ENCODE data around the gene FRMD4B.

The FRMD4B gene

GRCh38 chr3:69241769-69242168, 144.1 kb downstream of the FRMD4B start:
- Histone ChIP-seq H3K27ac (peak overlapping the region; percentile 98), H3K36me3 (ENCODE audit: insufficient read depth) (no peaks in the 10 kb centered on the region), H3K4me2 (peak overlapping the region; percentile 85), H3K4me3 (IDR thresholded peaks at IDR 0.05; ENCODE audit: insufficient read depth, low read depth, low read length) (no peak overlapping the region), H3K9ac (peak overlapping the region; percentile 65), H4K20me1 (ENCODE audit: insufficient read depth) (no peaks in the 10 kb centered on the region), H3K79me2 (ENCODE audit: insufficient read depth, low read depth) (no peaks in the 10 kb centered on the region), H2AFZ (ENCODE audit: low read depth) (peak overlapping the region; percentile 53), H3K27me3 (ENCODE audit: insufficient read depth, low read depth) (no peaks in the 10 kb centered on the region), H3K4me1 (ENCODE audit: low read depth, poor library complexity, severe bottlenecking) (peaks cover 88% of the 10 kb centered on the region)
- no peak for TF ChIP-seq CTCF (conservative IDR thresholded peaks at IDR 0.05; ENCODE audit: low read depth, low read length)

GRCh38 chr3:69240651-69241568, 145.0 kb downstream of the FRMD4B start:
- Histone ChIP-seq H3K27ac (peak overlapping the region; percentile 98), H3K9ac (peak overlapping the region; percentile 65)

GRCh38 chr3:69239063-69239462, 146.8 kb downstream of the FRMD4B start:
- H3K27me3 ChIP-seq (ENCODE audit: insufficient read depth, low read depth) = no peaks in the 10 kb centered on the region
- no peak overlapping the region for H3K4me3 ChIP-seq (IDR thresholded peaks at IDR 0.05; ENCODE audit: insufficient read depth, low read depth, low read length)
- H3K4me1 ChIP-seq (ENCODE audit: low read depth, poor library complexity, severe bottlenecking) = peaks cover 98% of the 10 kb centered on the region
- H2AFZ ChIP-seq (ENCODE audit: low read depth) = no peak overlapping the region
- no peaks in the 10 kb centered on the region for H3K36me3 ChIP-seq (ENCODE audit: insufficient read depth)
- H3K79me2 ChIP-seq (ENCODE audit: insufficient read depth, low read depth) = peaks cover 8% of the 10 kb centered on the region; the same call in 1 of the 2 replicates
- no peaks in the 10 kb centered on the region for H4K20me1 ChIP-seq (ENCODE audit: insufficient read depth)
- no peak overlapping the region for H3K9ac ChIP-seq
- TF ChIP-seq CTCF (conservative IDR thresholded peaks at IDR 0.05; ENCODE audit: low read depth, low read length) = no peak
- 0 out of 2 replicates have a peak overlapping the region, but pooled peaks have one; percentile 21 for H3K4me2 ChIP-seq
- no peak overlapping the region for H3K27ac ChIP-seq

More at GRCh38 chr3:69240651-69241568, 145.0 kb downstream of the FRMD4B start:
- no peaks in the 10 kb centered on the region for H3K27me3 ChIP-seq (ENCODE audit: insufficient read depth, low read depth)
- no peaks in the 10 kb centered on the region for H4K20me1 ChIP-seq (ENCODE audit: insufficient read depth)
- peaks cover 96% of the 10 kb centered on the region for H3K4me1 ChIP-seq (ENCODE audit: low read depth, poor library complexity, severe bottlenecking)
- H2AFZ ChIP-seq (ENCODE audit: low read depth) = peak overlapping the region; percentile 53
- H3K4me2 ChIP-seq = peak overlapping the region; percentile 85
- H3K36me3 ChIP-seq (ENCODE audit: insufficient read depth) = no peaks in the 10 kb centered on the region
- no peak for TF ChIP-seq CTCF (conservative IDR thresholded peaks at IDR 0.05; ENCODE audit: low read depth, low read length)
- H3K4me3 ChIP-seq (IDR thresholded peaks at IDR 0.05; ENCODE audit: insufficient read depth, low read depth, low read length) = peak overlapping the region; percentile 26
- H3K79me2 ChIP-seq (ENCODE audit: insufficient read depth, low read depth) = peaks cover under 1% of the 10 kb centered on the region; the same call in 1 of the 2 replicates

- Histone ChIP-seq H3K27me3 (ENCODE audit: insufficient read depth, low read depth) (no peaks in the 10 kb centered on the region), H3K9ac (peak overlapping the region; percentile 54; the same call in 1 of the 2 replicates), H3K27ac (peak overlapping the region; percentile 72), H3K36me3 (ENCODE audit: insufficient read depth) (no peaks in the 10 kb centered on the region), H3K4me2 (peak overlapping the region; percentile 90), H2AFZ (ENCODE audit: low read depth) (peak overlapping the region; percentile 57), H4K20me1 (ENCODE audit: insufficient read depth) (no peaks in the 10 kb centered on the region), H3K4me3 (IDR thresholded peaks at IDR 0.05; ENCODE audit: insufficient read depth, low read depth, low read length) (peak overlapping the region; percentile 28), H3K79me2 (ENCODE audit: insufficient read depth, low read depth) (peaks cover 8% of the 10 kb centered on the region; the same call in 1 of the 2 replicates), H3K4me1 (ENCODE audit: low read depth, poor library complexity, severe bottlenecking) (peaks cover 100% of the 10 kb centered on the region)
- TF ChIP-seq CTCF (conservative IDR thresholded peaks at IDR 0.05; ENCODE audit: low read depth, low read length) = no peak
Observed at GRCh38 chr3:69236812-69237707, 148.8 kb downstream of the FRMD4B start.
